ENCODE results near the gene DCAF17. TPM values are rescaled to one million over a fixed set of nuclear protein-coding genes. Genes with fewer than 3 reads are reported as not detected.
A peak's percentile ranks its signal among the peaks of the same experiment; 100 is the strongest.

The DCAF17 gene
- total RNA-seq, 6 experiments from 2014 or later: 12.8 to 17.6 (median 15.2) TPM

DNA sequence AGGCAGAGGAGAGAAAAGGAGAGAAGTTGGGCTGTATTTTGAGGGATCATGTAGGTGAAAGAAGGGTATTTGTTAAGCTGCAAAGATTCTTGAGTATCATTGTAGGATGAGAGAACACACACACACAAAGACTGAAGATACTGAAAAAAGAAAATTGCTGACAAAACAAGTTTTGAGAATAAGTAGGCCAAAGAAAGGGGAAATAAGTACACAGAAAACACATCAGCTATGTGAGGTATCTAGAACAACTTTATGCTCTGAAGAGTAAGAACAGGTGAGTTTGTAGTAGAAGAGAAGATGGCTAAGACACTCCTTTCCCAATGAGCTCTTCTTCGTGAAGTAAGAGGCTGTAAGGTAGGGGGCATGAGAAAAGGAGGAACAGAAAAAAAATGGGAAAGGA lies 28.5 kb upstream of the DCAF17 start:
- Mint-ChIP-seq H3K36me3 (ENCODE audit: low read depth) (peaks cover 34% of the 10 kb centered on the region), H3K4me3 (no peak overlapping the region), H3K9me3 (peaks cover 9% of the 10 kb centered on the region), H3K27ac (no peak overlapping the region), H3K27me3 (ENCODE audit: insufficient read depth) (no peaks in the 10 kb centered on the region; the same call in 1 of the 2 replicates), H3K4me1 (ENCODE audit: low read depth) (peaks cover 50% of the 10 kb centered on the region)
- no peak for TF ChIP-seq CTCF (IDR thresholded peaks at IDR 0.05)
- DNase-seq: no peak

DNA sequence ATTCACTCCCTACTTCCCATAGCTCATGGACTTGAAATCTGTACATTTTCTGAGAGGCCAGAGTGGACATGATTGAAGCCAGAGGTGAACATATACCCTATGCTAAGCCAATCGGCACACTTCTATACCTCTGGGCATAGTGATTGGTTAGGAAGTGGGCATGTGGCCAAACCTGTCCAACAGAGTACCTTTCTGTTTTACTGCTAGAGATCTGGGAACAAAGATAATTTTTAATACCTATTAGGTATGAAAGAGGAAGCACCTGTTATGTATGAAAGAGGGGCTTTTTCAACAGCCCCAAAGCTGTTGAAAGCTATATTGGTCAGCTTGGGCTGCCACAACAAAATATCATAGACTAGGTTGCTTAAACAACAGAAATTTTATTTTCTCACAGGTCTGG lies 28.0 kb upstream of the DCAF17 start:
- Mint-ChIP-seq H3K27ac (no peak overlapping the region), H3K4me3 (no peak overlapping the region), H3K27me3 (ENCODE audit: insufficient read depth) (no peaks in the 10 kb centered on the region; the same call in 1 of the 2 replicates), H3K36me3 (ENCODE audit: low read depth) (peaks cover 34% of the 10 kb centered on the region), H3K9me3 (peaks cover 9% of the 10 kb centered on the region), H3K4me1 (ENCODE audit: low read depth) (peaks cover 55% of the 10 kb centered on the region)
- no peak for DNase-seq
- TF ChIP-seq CTCF (IDR thresholded peaks at IDR 0.05): no peak

- H3K36me3 Mint-ChIP-seq (ENCODE audit: low read depth): peaks cover 26% of the 10 kb centered on the region
- no peak for DNase-seq
- peaks cover 66% of the 10 kb centered on the region for H3K4me1 Mint-ChIP-seq (ENCODE audit: low read depth)
These were observed 26.9 kb upstream of the DCAF17 start for GRCh38 chr2:171407030-171407675.

DNA sequence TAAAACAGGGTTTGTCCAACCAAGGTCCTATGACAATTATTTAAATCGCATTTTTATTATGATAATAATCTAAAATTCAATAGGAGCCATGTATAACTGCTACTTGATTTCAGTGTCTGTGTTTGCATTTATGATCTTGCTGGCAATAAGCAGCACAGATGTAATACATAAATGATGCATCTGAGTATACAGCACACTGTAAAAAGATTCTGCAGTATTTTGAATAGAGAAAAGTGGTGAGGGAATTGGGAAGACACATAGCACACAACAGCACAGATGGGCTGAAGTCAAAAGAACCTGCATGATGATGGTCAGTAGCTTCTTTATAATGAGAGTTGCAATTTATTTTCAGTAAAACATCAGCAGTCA lies 26.4 kb upstream of the DCAF17 start:
- Mint-ChIP-seq H3K4me1 (ENCODE audit: low read depth) (peaks cover 70% of the 10 kb centered on the region), H3K4me3 (no peak overlapping the region), H3K9me3 (no peaks in the 10 kb centered on the region), H3K27ac (no peak overlapping the region), H3K36me3 (ENCODE audit: low read depth) (peaks cover 24% of the 10 kb centered on the region; the same call in 1 of the 2 replicates), H3K27me3 (ENCODE audit: insufficient read depth) (no peaks in the 10 kb centered on the region; the same call in 1 of the 2 replicates)
- no peak for DNase-seq
- TF ChIP-seq CTCF (IDR thresholded peaks at IDR 0.05): no peak

More at GRCh38 chr2:171407030-171407675, 26.9 kb upstream of the DCAF17 start:
- Mint-ChIP-seq H3K4me3 (no peak overlapping the region), H3K27me3 (ENCODE audit: insufficient read depth) (no peaks in the 10 kb centered on the region; the same call in 1 of the 2 replicates), H3K27ac (no peak overlapping the region), H3K9me3 (peaks cover under 1% of the 10 kb centered on the region; the same call in 1 of the 2 replicates)
- TF ChIP-seq CTCF (IDR thresholded peaks at IDR 0.05): no peak

GRCh38 chr2:171409436-171409971 lies 24.5 kb upstream of the DCAF17 start:
- Mint-ChIP-seq H3K27me3 (ENCODE audit: insufficient read depth) (no peaks in the 10 kb centered on the region; the same call in none of the 2 replicates), H3K36me3 (ENCODE audit: low read depth) (peaks cover 20% of the 10 kb centered on the region; the same call in 1 of the 2 replicates), H3K4me1 (ENCODE audit: low read depth) (peaks cover 56% of the 10 kb centered on the region), H3K9me3 (no peaks in the 10 kb centered on the region), H3K27ac (peak overlapping the region; percentile 82), H3K4me3 (peak overlapping the region; percentile 80)
- DNase-seq: no peak
- no peak for TF ChIP-seq CTCF (IDR thresholded peaks at IDR 0.05)
